Ishikawa (cell line): ENCODE data around the gene IL17RC.

ENCODE experiments used
- CEBPB ChIP-seq: IDR thresholded peaks from 2 replicates; pipeline ENCODE4 v1.6.1; 2012
- CREB1 ChIP-seq: IDR thresholded peaks from 2 replicates; pipeline ENCODE4 v1.6.1; 2012; ENCODE audit warnings: low read depth
- EGR1 ChIP-seq: IDR thresholded peaks from 2 replicates; pipeline ENCODE4 v1.6.1; 2012
- EP300 ChIP-seq: IDR thresholded peaks from 2 replicates; pipeline ENCODE4 v1.6.1; 2012; ENCODE audit warnings: borderline replicate concordance
- RAD21 ChIP-seq: IDR thresholded peaks from 2 replicates; pipeline ENCODE4 v1.6.1; 2012; ENCODE audit warnings: low read depth
- REST ChIP-seq: IDR thresholded peaks from 2 replicates; pipeline ENCODE4 v1.6.1; 2012; ENCODE audit warnings: low read depth, mild to moderate bottlenecking
- TEAD4 ChIP-seq: IDR thresholded peaks from 2 replicates; pipeline ENCODE4 v1.6.1; 2012
- USF1 ChIP-seq: IDR thresholded peaks from 2 replicates; pipeline ENCODE4 v1.6.1; 2012
- YY1 ChIP-seq: IDR thresholded peaks from 2 replicates; pipeline ENCODE4 v1.6.1; 2012; ENCODE audit warnings: low read depth
- ZBTB7A ChIP-seq: IDR thresholded peaks from 2 replicates; pipeline ENCODE4 v1.6.1; 2012; ENCODE audit warnings: low read depth

- TF ChIP-seq YY1 (no peak), EP300 (no peak), USF1 (no peak), TEAD4 (no peak), EGR1 (no peak), CEBPB (no peak), ZBTB7A (no peak), RAD21 (no peak), CREB1 (no peak), REST (no peak)
Measured at GRCh38 chr3:9942934-9943690, 26.2 kb downstream of the IL17RC start.
